SK-N-SH (cell line): ENCODE data around the gene SYPL2. TPM values are rescaled to one million over a fixed set of nuclear protein-coding genes. Genes with fewer than 3 reads are reported as not detected.

Source experiments
- CTCF ChIA-PET: fragments of 300-600, 350-600 bp; formaldehyde crosslinking; extraction: SDS; loops from one replicate; lab custom pipeline; 2021; lab: Yijun Ruan, JAX
- POLR2A ChIA-PET: fragments of 350-600 bp; sonication (Branson Sonifier 250); formaldehyde crosslinking; extraction: SDS; loops from one replicate; lab custom pipeline; 2020; ENCODE audit warnings: antibody characterized with exemption, inconsistent platforms; lab: Yijun Ruan, JAX
- DNase-seq: peaks from one replicate; pipeline ENCODE4 v3.0.0; 2012
- H2AFZ ChIP-seq: fragments of 200-600 bp; sonication (generic); 2 replicates; pipeline ENCODE4 v1.8.1; 2016; ENCODE audit warnings: antibody characterized with exemption, mild to moderate bottlenecking, low read depth
- H3F3A ChIP-seq: fragments of 200-600 bp; sonication (generic); replicated peaks from 2 replicates; pipeline ENCODE3; 2016; ENCODE audit warnings: antibody characterized with exemption, mild to moderate bottlenecking; ENCODE audit not compliant: insufficient read depth
- H3K27ac ChIP-seq, 2 experiments: fragments of 200-500 bp in 1 of 2; fragments of 200-600 bp in 1 of 2; sonication (Bioruptor generic) in 1 of 2; sonication (generic), shearing (Covaris generic) in 1 of 2; 2 replicates each; pipeline versions ENCODE4 v1.5.1 to v1.6.1; 2014 to 2016; ENCODE audit warnings: low read depth in 2 of 2, inconsistent platforms in 1 of 2, low read length in 1 of 2, mild to moderate bottlenecking in 1 of 2, mixed read lengths in 1 of 2
- H3K27me3 ChIP-seq: fragments of 200-600 bp; sonication (generic), shearing (Covaris generic); 2 replicates; pipeline ENCODE4 v1.6.1; 2016; ENCODE audit warnings: mixed run types; ENCODE audit not compliant: insufficient read depth
- H3K36me3 ChIP-seq, 2 experiments: fragments of 200-500 bp in 1 of 2; fragments of 200-600 bp in 1 of 2; sonication (Bioruptor generic) in 1 of 2; sonication (generic) in 1 of 2; replicated peaks in 1 of 2; 2 replicates each; pipeline versions ENCODE3 to v1.5.1; 2014 to 2016; ENCODE audit warnings: low read length in 1 of 2, mild to moderate bottlenecking in 1 of 2; ENCODE audit not compliant: insufficient read depth in 2 of 2, control insufficient read depth in 1 of 2
- H3K4me1 ChIP-seq, 2 experiments: fragments of 200-500 bp in 1 of 2; fragments of 200-600 bp in 1 of 2; sonication (Bioruptor generic) in 1 of 2; sonication (generic), shearing (Covaris generic) in 1 of 2; 2 replicates each; pipeline versions ENCODE4 v1.5.1 to v1.6.1; 2014 to 2016; ENCODE audit warnings: low read depth in 1 of 2, low read length in 1 of 2, mixed run types in 1 of 2; ENCODE audit not compliant: insufficient read depth in 2 of 2, control insufficient read depth in 1 of 2
- H3K4me2 ChIP-seq: fragments of 200-600 bp; sonication (generic), shearing (Covaris generic); 2 replicates; pipeline ENCODE4 v1.6.1; 2017; ENCODE audit warnings: mixed run types
- H3K4me3 ChIP-seq, 2 experiments: fragments of 200-500 bp in 1 of 2; fragments of 200-600 bp in 1 of 2; sonication (Bioruptor generic) in 1 of 2; sonication (generic), shearing (Covaris generic) in 1 of 2; 2 replicates each; pipeline versions ENCODE4 v1.5.1 to v1.8.1; 2014 to 2016; ENCODE audit warnings: low read depth in 2 of 2, inconsistent platforms in 1 of 2, low read length in 1 of 2, mild to moderate bottlenecking in 1 of 2, mixed read lengths in 1 of 2, moderate library complexity in 1 of 2
- H3K79me2 ChIP-seq: fragments of 200-600 bp; sonication (generic); 2 replicates; pipeline ENCODE4 v1.8.1; 2017; ENCODE audit warnings: mild to moderate bottlenecking; ENCODE audit not compliant: insufficient read depth
- H3K9ac ChIP-seq: fragments of 200-600 bp; sonication (generic); 2 replicates; pipeline ENCODE4 v1.6.1; 2017; ENCODE audit warnings: mixed run types
- H3K9me2 ChIP-seq: fragments of 200-600 bp; sonication (generic); 2 replicates; pipeline ENCODE4 v1.6.1; 2017; ENCODE audit warnings: mixed run types
- H3K9me3 ChIP-seq: fragments of 200-600 bp; sonication (generic); 2 replicates; pipeline ENCODE4 v1.6.1; 2017; ENCODE audit warnings: mixed run types, mild to moderate bottlenecking, moderate library complexity
- H4K20me1 ChIP-seq: fragments of 200-600 bp; sonication (generic); 2 replicates; pipeline ENCODE4 v1.6.1; 2017; ENCODE audit warnings: mild to moderate bottlenecking, mixed run types; ENCODE audit not compliant: insufficient read depth
- CTCF ChIP-seq: fragments of 200-600 bp; sonication (generic); IDR thresholded peaks from 2 replicates; pipeline ENCODE4 v1.6.1; 2017; ENCODE audit warnings: antibody characterized with exemption, mild to moderate bottlenecking, moderate library complexity
- MXI1 ChIP-seq: IDR thresholded peaks from 2 replicates; pipeline ENCODE4 v1.6.1; 2012; ENCODE audit warnings: mild to moderate bottlenecking, low read depth, low read length, improper control_type of control experiment
- POLR2AphosphoS5 ChIP-seq: IDR thresholded peaks from 2 replicates; pipeline ENCODE4 v1.6.1; 2012; ENCODE audit warnings: low read depth, low read length
- RAD21 ChIP-seq: IDR thresholded peaks from 2 replicates; pipeline ENCODE4 v1.6.1; 2012; ENCODE audit warnings: mild to moderate bottlenecking, low read length
- REST ChIP-seq: IDR thresholded peaks from 2 replicates; pipeline ENCODE4 v1.6.1; 2012; ENCODE audit warnings: mild to moderate bottlenecking, low read depth, low read length, moderate library complexity
- SIN3A ChIP-seq: IDR thresholded peaks from 2 replicates; pipeline ENCODE4 v1.6.1; 2012; ENCODE audit warnings: low read depth, mild to moderate bottlenecking, low read length, moderate library complexity, borderline replicate concordance
- SMC3 ChIP-seq: IDR thresholded peaks from 2 replicates; pipeline ENCODE4 v1.6.1; 2012; ENCODE audit warnings: low read depth, low read length, improper control_type of control experiment
- TCF12 ChIP-seq: IDR thresholded peaks from 2 replicates; pipeline ENCODE4 v1.4.0; 2012
- USF1 ChIP-seq: IDR thresholded peaks from 2 replicates; pipeline ENCODE4 v1.4.0; 2012; ENCODE audit warnings: low read depth, borderline replicate concordance
- WGBS: methylation state at CpG from one replicate; pipeline ENCODE4 v1.1.6; 2017; ENCODE audit warnings: low lambda C conversion rate; 5-methylcytosine and 5-hydroxymethylcytosine counted together
- polyA plus RNA-seq, 3 experiments: library from polyadenylated mRNA; depleted of rRNA; stranded (reverse); fragments of >200 nt; gene quantifications; 2 replicates each; pipeline ENCODE4 v1.2.3, GENCODE V29; 2012

The SYPL2 gene
- polyA plus RNA-seq, 1 of the 3 experiments (the other 2 are of a cell fraction), result 0.03 TPM

DNA sequence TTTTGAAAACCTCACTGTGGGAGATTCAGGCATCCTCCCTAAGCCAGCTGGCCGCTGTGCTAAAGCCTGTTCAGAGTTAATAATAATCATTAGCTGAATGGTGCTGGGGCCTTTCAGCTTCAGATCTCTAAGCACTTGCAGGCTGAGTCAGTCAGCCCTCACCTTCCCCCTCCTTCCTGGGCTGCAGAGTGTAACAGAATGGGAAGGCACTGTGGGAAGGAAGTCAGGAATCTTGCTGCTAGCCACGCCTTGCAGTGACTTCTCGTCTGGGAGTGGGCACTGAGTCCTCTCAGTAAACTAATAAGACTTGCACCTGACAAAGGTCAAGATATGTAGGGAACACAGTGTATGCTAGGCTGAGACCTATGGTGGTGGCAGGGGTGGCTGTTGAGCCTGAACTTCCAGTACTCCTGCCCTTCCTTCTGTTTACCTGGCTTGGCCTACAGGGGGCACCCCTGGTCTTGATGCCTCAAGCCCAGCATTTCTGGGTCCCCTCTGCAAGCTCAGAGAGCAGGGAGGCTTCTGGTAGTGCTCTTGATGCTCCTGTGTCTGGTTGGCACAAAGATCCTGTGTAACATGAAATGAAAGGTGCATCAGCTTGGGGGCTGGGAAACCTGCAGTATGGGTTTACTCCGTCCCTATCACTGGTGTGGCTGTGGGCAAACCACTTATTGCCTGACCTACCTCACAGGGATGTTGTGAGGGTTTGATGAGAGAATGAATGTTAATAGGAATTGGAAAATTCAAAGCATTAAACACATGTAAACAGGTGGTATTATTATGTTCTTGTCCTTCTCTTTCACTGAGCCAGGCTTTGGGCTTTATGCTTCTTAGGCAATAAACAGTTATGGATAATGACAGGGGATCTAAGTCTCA, 33.6 kb downstream of the SYPL2 start:
- Histone ChIP-seq H3K4me1 (peaks cover 0 to 17% of the 10 kb centered on the region in 2 experiments; a peak in 1 of 4 replicates), H3K4me3 (no peak overlapping the region), H3K27ac (no peak overlapping the region; a peak in 1 of 4 replicates), H2AFZ (no peak overlapping the region), H4K20me1 (no peaks in the 10 kb centered on the region), H3K9me3 (no peaks in the 10 kb centered on the region), H3F3A (no peaks in the 10 kb centered on the region), H3K79me2 (peaks cover 13% of the 10 kb centered on the region), H3K9ac (no peak overlapping the region), H3K9me2 (no peaks in the 10 kb centered on the region), H3K27me3 (no peaks in the 10 kb centered on the region), H3K36me3 (peaks cover 5 to 17% of the 10 kb centered on the region in 2 experiments), H3K4me2 (no peak overlapping the region)
- CTCF ChIA-PET, result interaction anchor here (0.7 to 40.2 kb wide), 11 partner anchors 8 to 275 kb away, joined by 3 to 1710 read pairs (median 13); partner anchors contain the start of genes AMIGO1, ATXN7L2, CYB561D1 and GPR61
- TF ChIP-seq USF1 (no peak), CTCF (peak; percentile 55), REST (no peak), SMC3 (peak; percentile 24), TCF12 (no peak), POLR2AphosphoS5 (no peak), RAD21 (peak; percentile 24; the same call in 1 of the 2 replicates), SIN3A (no peak), MXI1 (no peak)
- WGBS, result 78% methylated on average over 4 of the region's 4 CpGs
- DNase-seq, result peak; percentile 42
- POLR2A ChIA-PET, result interaction anchor here (1.1 to 3.3 kb wide), 2 partner anchors 9 to 30 kb away, joined by 3 to 13 read pairs; partner anchors contain the start of gene AMIGO1
